Prostate gland (tissue), 2 donors: ENCODE measurements around the gene ARHGEF26. TPM values are rescaled to one million over a fixed set of nuclear protein-coding genes. Genes with fewer than 3 reads are reported as not detected.

Experiments
- DNase-seq: peaks from one replicate; pipeline ENCODE4 v3.0.0-alpha.2; 2019; ENCODE audit warnings: low spot score
- H3K27ac ChIP-seq, 2 donors: fragments of 200-600 bp; sonication (generic); 2 replicates each; pipeline ENCODE4 v1.5.1; 2017 to 2019
- H3K27me3 ChIP-seq: fragments of 200-600 bp; sonication (generic); replicated peaks from 2 replicates; pipeline ENCODE4 v1.5.1; 2019; ENCODE audit not compliant: insufficient read depth
- H3K36me3 ChIP-seq, 2 donors: fragments of 200-600 bp; sonication (generic); 1 replicate in 1 of 2; 2 replicates in 1 of 2; pipeline versions ENCODE4 v1.5.1 to v1.8.1; 2017 to 2019
- H3K4me1 ChIP-seq: fragments of 200-600 bp; sonication (generic); replicated peaks from 2 replicates; pipeline ENCODE4 v1.5.1; 2019
- H3K4me3 ChIP-seq, 2 donors: fragments of 200-600 bp; sonication (generic); 2 replicates each; pipeline ENCODE4 v1.5.1; 2017 to 2019
- H3K9me3 ChIP-seq: fragments of 200-600 bp; sonication (generic); 2 replicates; pipeline ENCODE4 v1.5.1; 2017
- CTCF ChIP-seq, 4 experiments: fragments of 200-600 bp in 2 of 4; fragments of 450-650 bp in 2 of 4; sonication (generic) in 2 of 4; IDR thresholded peaks; 1 replicate in 3 of 4; 2 replicates in 1 of 4; pipeline ENCODE4 v1.5.1; 2016 to 2019; ENCODE audit warnings: antibody characterized with exemption in 4 of 4, mild to moderate bottlenecking in 2 of 4, moderate library complexity in 2 of 4
- POLR2A ChIP-seq: fragments of 450-650 bp; IDR thresholded peaks from one replicate; pipeline ENCODE4 v1.6.1; 2016; ENCODE audit warnings: antibody characterized with exemption, mild to moderate bottlenecking
- POLR2AphosphoS5 ChIP-seq: sonication (generic); formaldehyde crosslinking; IDR thresholded peaks from one replicate; pipeline ENCODE4 v1.6.1; 2017; ENCODE audit warnings: antibody characterized with exemption
- WGBS: methylation state at CpG from one replicate; pipeline ENCODE4 v1.1.5; 2018; 5-methylcytosine and 5-hydroxymethylcytosine counted together
- intact Hi-C: fragments of 100-400 bp; cut with DNase I; formaldehyde crosslinking; loops from one replicate; pipeline ENCODE4 v1.14.2; 2022
- total RNA-seq, 2 donors: library from RNA; depleted of rRNA; stranded (reverse); fragments of >200 nt; gene quantifications; one replicate each; pipeline ENCODE4 v1.1.0, GENCODE V29; 2016

The ARHGEF26 gene
- total RNA-seq, 2 donors from 2014 or later: 15.4 to 26.8 TPM

- no peak overlapping the region for H3K4me3 ChIP-seq
- no peaks in the 10 kb centered on the region for H3K4me1 ChIP-seq
- 94% methylated on average over 5 of the region's 5 CpGs for WGBS
- no peak for DNase-seq
- H3K27ac ChIP-seq: no peak overlapping the region
- no peaks in the 10 kb centered on the region for H3K9me3 ChIP-seq
- H3K27me3 ChIP-seq: no peaks in the 10 kb centered on the region
- intact Hi-C loops: no loop called here
- TF ChIP-seq CTCF (IDR thresholded peaks at IDR 0.05) (no peak), POLR2A (no peak), POLR2AphosphoS5 (no peak)
- no peaks in the 10 kb centered on the region for H3K36me3 ChIP-seq
These were observed 15.8 kb downstream of the ARHGEF26 start for GRCh38 chr3:154137036-154137435.

- Histone ChIP-seq H3K4me1 (no peaks in the 10 kb centered on the region), H3K4me3 (no peak overlapping the region), H3K27me3 (no peaks in the 10 kb centered on the region), H3K36me3 (no peaks in the 10 kb centered on the region), H3K9me3 (no peaks in the 10 kb centered on the region), H3K27ac (no peak overlapping the region)
- intact Hi-C loops: no loop called here
- no peak for DNase-seq
- 54% methylated on average over 3 of the region's 3 CpGs for WGBS
- TF ChIP-seq POLR2AphosphoS5 (no peak), POLR2A (no peak), CTCF (IDR thresholded peaks at IDR 0.05) (no peak)
These were observed 18.8 kb downstream of the ARHGEF26 start for GRCh38 chr3:154139996-154140436.

- no peaks in the 10 kb centered on the region for H3K4me1 ChIP-seq
- intact Hi-C loops: no loop called here
- no peaks in the 10 kb centered on the region for H3K36me3 ChIP-seq
- 98% methylated on average over 2 of the region's 2 CpGs for WGBS
- no peak for TF ChIP-seq POLR2AphosphoS5
- no peak for TF ChIP-seq CTCF (IDR thresholded peaks at IDR 0.05)
- no peak for TF ChIP-seq POLR2A
- no peak overlapping the region for H3K27ac ChIP-seq
- no peak overlapping the region for H3K4me3 ChIP-seq
- H3K9me3 ChIP-seq: no peaks in the 10 kb centered on the region
- DNase-seq: no peak
- H3K27me3 ChIP-seq: no peaks in the 10 kb centered on the region
These were observed 21.4 kb downstream of the ARHGEF26 start for GRCh38 chr3:154142608-154143007.

GRCh38 chr3:154143873-154144272 is 22.7 kb downstream of the ARHGEF26 start:
- no peak for TF ChIP-seq POLR2A
- TF ChIP-seq POLR2AphosphoS5: no peak
- TF ChIP-seq CTCF (IDR thresholded peaks at IDR 0.05): no peak
- DNase-seq: no peak
- no peak overlapping the region for H3K27ac ChIP-seq
- 90% methylated on average over 2 of the region's 2 CpGs for WGBS
- no peak overlapping the region for H3K4me3 ChIP-seq
- no peaks in the 10 kb centered on the region for H3K27me3 ChIP-seq
- intact Hi-C loops: no loop called here
- H3K4me1 ChIP-seq: no peaks in the 10 kb centered on the region
- no peaks in the 10 kb centered on the region for H3K36me3 ChIP-seq
- H3K9me3 ChIP-seq: no peaks in the 10 kb centered on the region

GRCh38 chr3:154144825-154145465 is 23.8 kb downstream of the ARHGEF26 start:
- H3K36me3 ChIP-seq: no peaks in the 10 kb centered on the region
- DNase-seq: no peak
- no peak for TF ChIP-seq CTCF (IDR thresholded peaks at IDR 0.05)
- TF ChIP-seq POLR2AphosphoS5: no peak
- no peak for TF ChIP-seq POLR2A
- no peak overlapping the region for H3K4me3 ChIP-seq
- H3K27ac ChIP-seq: no peak overlapping the region
- no peaks in the 10 kb centered on the region for H3K9me3 ChIP-seq
- H3K4me1 ChIP-seq: no peaks in the 10 kb centered on the region
- intact Hi-C loops: no loop called here
- 48% methylated on average over 1 of the region's 1 CpG for WGBS
- no peaks in the 10 kb centered on the region for H3K27me3 ChIP-seq
